HCT116 (cell line): ENCODE results near the gene DDI2. TPM values are rescaled to one million over a fixed set of nuclear protein-coding genes. Genes with fewer than 3 reads are reported as not detected.

Source experiments
- total RNA-seq: library from RNA; stranded (reverse); gene quantifications from one replicate; pipeline ENCODE4 v1.2.1, GENCODE V29; 2021; ENCODE audit not compliant: unreplicated experiment

Gene DDI2
- total RNA-seq, 1 experiment from 2014 or later: 26.3 TPM

Other genes starting within 250 kb of the DDI2 start
- 69.7 TPM for gene EFHD2, start 207.6 kb upstream of the DDI2 start, total RNA-seq
- gene CTRC, start 179.0 kb upstream of the DDI2 start, total RNA-seq: 3.2 TPM
- 1.6 TPM for gene CELA2A, start 160.7 kb upstream of the DDI2 start, total RNA-seq
- not detected for gene CELA2B, start 141.4 kb upstream of the DDI2 start, total RNA-seq
- gene CASP9, start 93.2 kb upstream of the DDI2 start, total RNA-seq: 10.6 TPM
- 20.6 TPM for gene DNAJC16, start 90.6 kb upstream of the DDI2 start, total RNA-seq
- gene AGMAT, start 32.4 kb upstream of the DDI2 start, total RNA-seq: not detected
- 38.5 TPM for gene PLEKHM2, start 66.9 kb downstream of the DDI2 start, total RNA-seq
- 0.59 TPM for gene SLC25A34, start 118.8 kb downstream of the DDI2 start, total RNA-seq
- gene TMEM82, start 125.0 kb downstream of the DDI2 start, total RNA-seq: not detected
- 6.0 TPM for gene FBLIM1, start 141.3 kb downstream of the DDI2 start, total RNA-seq
- gene UQCRHL, start 190.2 kb downstream of the DDI2 start, total RNA-seq: 2.5 TPM
- gene SPEN, start 230.2 kb downstream of the DDI2 start, total RNA-seq: 58.6 TPM